DND-41 (cell line): Measurements from ENCODE around the gene NEK10.

ENCODE experiments used
- EZH2 ChIP-seq: IDR thresholded peaks from 3 replicates; pipeline ENCODE4 v1.6.1; 2012; ENCODE audit warnings: borderline replicate concordance, low read depth, mild to moderate bottlenecking, moderate library complexity, low read length, inconsistent platforms; ENCODE audit not compliant: severe bottlenecking
- TF ChIP-seq, protein P1 (sequence below): IDR thresholded peaks from 2 replicates; pipeline ENCODE4 v1.5.1; 2012; ENCODE audit warnings: borderline replicate concordance, low read length, moderate library complexity, mild to moderate bottlenecking; ENCODE audit not compliant: poor library complexity, severe bottlenecking; ENCODE audit errors: extremely low read depth

DNA sequence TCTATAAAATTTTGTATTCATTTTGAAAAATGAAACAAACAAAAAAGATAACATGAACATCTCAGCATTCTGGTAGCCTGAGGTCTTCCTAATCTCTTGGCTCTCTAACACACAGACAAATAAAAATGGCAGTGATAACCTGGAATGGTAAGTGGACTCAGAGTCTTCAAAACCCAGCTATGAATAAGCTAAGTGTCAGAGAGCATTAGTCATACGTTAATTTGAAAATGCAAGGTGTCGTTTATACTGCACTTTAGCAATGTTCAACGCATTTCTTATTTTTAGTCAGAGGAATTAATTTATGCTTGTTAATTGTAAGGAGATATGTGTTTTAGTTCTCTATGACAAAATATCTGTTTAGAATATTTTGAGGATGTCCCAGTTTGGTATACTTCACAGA, 294.3 kb downstream of the NEK10 start:
- TF ChIP-seq, protein P1, sequence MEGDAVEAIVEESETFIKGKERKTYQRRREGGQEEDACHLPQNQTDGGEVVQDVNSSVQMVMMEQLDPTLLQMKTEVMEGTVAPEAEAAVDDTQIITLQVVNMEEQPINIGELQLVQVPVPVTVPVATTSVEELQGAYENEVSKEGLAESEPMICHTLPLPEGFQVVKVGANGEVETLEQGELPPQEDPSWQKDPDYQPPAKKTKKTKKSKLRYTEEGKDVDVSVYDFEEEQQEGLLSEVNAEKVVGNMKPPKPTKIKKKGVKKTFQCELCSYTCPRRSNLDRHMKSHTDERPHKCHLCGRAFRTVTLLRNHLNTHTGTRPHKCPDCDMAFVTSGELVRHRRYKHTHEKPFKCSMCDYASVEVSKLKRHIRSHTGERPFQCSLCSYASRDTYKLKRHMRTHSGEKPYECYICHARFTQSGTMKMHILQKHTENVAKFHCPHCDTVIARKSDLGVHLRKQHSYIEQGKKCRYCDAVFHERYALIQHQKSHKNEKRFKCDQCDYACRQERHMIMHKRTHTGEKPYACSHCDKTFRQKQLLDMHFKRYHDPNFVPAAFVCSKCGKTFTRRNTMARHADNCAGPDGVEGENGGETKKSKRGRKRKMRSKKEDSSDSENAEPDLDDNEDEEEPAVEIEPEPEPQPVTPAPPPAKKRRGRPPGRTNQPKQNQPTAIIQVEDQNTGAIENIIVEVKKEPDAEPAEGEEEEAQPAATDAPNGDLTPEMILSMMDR = no peak
- TF ChIP-seq EZH2 = no peak
